ENCODE measurements around the gene BMP4. TPM values are rescaled to one million over a fixed set of nuclear protein-coding genes. Genes with fewer than 3 reads are reported as not detected.

Gene BMP4
- 23.0 and 24.8 TPM in 2 replicates for total RNA-seq (2022)
- percentile 63 among the genes with signal in this experiment for Bru-seq, nascent RNA
- BruChase-seq, experiment 1, labeled RNA remaining after a 6-hour chase: percentile 56 among the genes with signal in this experiment
- BruChase-seq, experiment 2, labeled RNA remaining after a 2-hour chase: percentile 70 among the genes with signal in this experiment
- long read RNA-seq, transcript BMP4-201 (4 exons, 1,917 nt): major isoform, 18 of 26 reads
- long read RNA-seq, partial matches to known transcripts: 0 of 26 reads
- long read RNA-seq, other reads (novel, unspliced or antisense): 4 of 26 reads

- CTCF ChIA-PET: interaction anchor here (0.5 to 1.6 kb wide), 12 partner anchors 9 to 1002 kb away, joined by 3 to 8 read pairs (median 4); no protein-coding TSS in a partner anchor
- H3K36me3 Mint-ChIP-seq (ENCODE audit: insufficient read depth, unreplicated experiment): peaks cover 53% of the 10 kb centered on the region
- peak within 1 kb of the TSS; percentile 78 for H3K27ac Mint-ChIP-seq (ENCODE audit: unreplicated experiment)
- H3K27me3 Mint-ChIP-seq (ENCODE audit: unreplicated experiment): no peaks in the 10 kb centered on the region
- intact Hi-C loops (cut with micrococcal nuclease; ENCODE audit: unreplicated experiment): loop anchor here (2.0 to 10.0 kb wide), 4 partner anchors 106 to 378 kb away; no protein-coding TSS in a partner anchor
- TF ChIP-seq CTCF (IDR thresholded peaks at IDR 0.05; ENCODE audit: unreplicated experiment): no peak
- peak; percentile 90 for DNase-seq
- H3K4me1 Mint-ChIP-seq (ENCODE audit: low read depth, unreplicated experiment): peaks cover 10% of the 10 kb centered on the region
- H3K9me3 Mint-ChIP-seq (ENCODE audit: low read depth, unreplicated experiment): no peaks in the 10 kb centered on the region
- H3K4me3 Mint-ChIP-seq (ENCODE audit: low read depth, unreplicated experiment): peak within 1 kb of the TSS; percentile 85
- TSS peak; percentile 41 for BruUV-seq (replicated peaks)
These were observed at the start of gene BMP4 for GRCh38 chr14:53956427-53957201. Gene BMP4 (minus strand): TSS chr14:53956825. CDS start chr14:53952222, 4,603 bp downstream.

- no peak for TF ChIP-seq CTCF (IDR thresholded peaks at IDR 0.05; ENCODE audit: unreplicated experiment)
- CTCF ChIA-PET: interaction anchor here (0.7 kb wide), 1 partner anchor 125 kb away, joined by 3 read pairs; no protein-coding TSS in a partner anchor
- intact Hi-C loops (cut with micrococcal nuclease; ENCODE audit: unreplicated experiment): no loop called here
- no peak for DNase-seq
- Mint-ChIP-seq H3K27ac (ENCODE audit: unreplicated experiment) (no peak overlapping the region), H3K27me3 (ENCODE audit: unreplicated experiment) (no peaks in the 10 kb centered on the region), H3K9me3 (ENCODE audit: low read depth, unreplicated experiment) (peaks cover 3% of the 10 kb centered on the region), H3K4me1 (ENCODE audit: low read depth, unreplicated experiment) (peaks cover 34% of the 10 kb centered on the region), H3K4me3 (ENCODE audit: low read depth, unreplicated experiment) (no peak overlapping the region), H3K36me3 (ENCODE audit: insufficient read depth, unreplicated experiment) (no peaks in the 10 kb centered on the region)
- no TSS peak for BruUV-seq (replicated peaks)
These were observed 46.4 kb upstream of the BMP4 start for GRCh38 chr14:54003064-54003463.

- H3K9me3 Mint-ChIP-seq (ENCODE audit: low read depth, unreplicated experiment): peaks cover 3% of the 10 kb centered on the region
- no peak for TF ChIP-seq CTCF (IDR thresholded peaks at IDR 0.05; ENCODE audit: unreplicated experiment)
- peaks cover 34% of the 10 kb centered on the region for H3K4me1 Mint-ChIP-seq (ENCODE audit: low read depth, unreplicated experiment)
- no peak overlapping the region for H3K4me3 Mint-ChIP-seq (ENCODE audit: low read depth, unreplicated experiment)
- DNase-seq: no peak
- no TSS peak for BruUV-seq (replicated peaks)
- intact Hi-C loops (cut with micrococcal nuclease; ENCODE audit: unreplicated experiment): no loop called here
- CTCF ChIA-PET: no interaction called here
- no peaks in the 10 kb centered on the region for H3K27me3 Mint-ChIP-seq (ENCODE audit: unreplicated experiment)
- no peaks in the 10 kb centered on the region for H3K36me3 Mint-ChIP-seq (ENCODE audit: insufficient read depth, unreplicated experiment)
- peak overlapping the region; percentile 31 for H3K27ac Mint-ChIP-seq (ENCODE audit: unreplicated experiment)
These were observed 46.0 kb upstream of the BMP4 start for GRCh38 chr14:54002653-54003052.

DNA sequence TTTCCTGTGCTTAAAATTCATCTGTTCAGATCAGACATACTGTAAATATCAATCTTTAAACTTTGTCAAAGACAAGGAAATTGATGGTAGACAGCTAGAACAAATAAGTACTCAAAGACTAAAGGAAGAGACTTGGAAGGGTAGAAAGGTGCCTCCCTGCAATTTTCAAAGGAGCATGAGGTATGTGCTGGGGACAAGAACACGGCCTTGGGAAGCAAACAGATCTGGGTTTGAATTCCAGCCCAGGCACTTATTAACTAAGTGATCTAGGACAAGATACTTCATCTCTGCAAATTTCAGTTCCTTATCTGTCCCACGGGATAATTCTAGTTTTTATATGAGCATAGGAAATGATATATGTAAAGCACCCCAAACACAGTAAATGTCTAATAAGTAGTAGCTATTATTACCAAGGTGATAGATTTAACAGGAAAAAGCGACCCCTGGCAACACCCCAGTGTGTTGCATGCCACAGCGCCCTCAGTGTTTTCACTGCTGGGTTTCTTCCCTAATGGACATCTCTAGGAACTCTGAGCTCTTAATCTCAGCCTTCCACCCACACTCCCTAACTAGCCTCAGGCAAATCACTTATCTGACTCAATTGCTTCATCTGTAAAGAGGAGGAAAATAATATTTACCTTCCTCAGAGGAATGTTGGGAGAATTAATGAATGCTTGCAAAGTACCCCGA is 44.7 kb upstream of the BMP4 start:
- BruUV-seq (replicated peaks): no TSS peak
- Mint-ChIP-seq H3K4me3 (ENCODE audit: low read depth, unreplicated experiment) (no peak overlapping the region), H3K36me3 (ENCODE audit: insufficient read depth, unreplicated experiment) (no peaks in the 10 kb centered on the region), H3K9me3 (ENCODE audit: low read depth, unreplicated experiment) (peaks cover 3% of the 10 kb centered on the region), H3K27me3 (ENCODE audit: unreplicated experiment) (no peaks in the 10 kb centered on the region), H3K4me1 (ENCODE audit: low read depth, unreplicated experiment) (peaks cover 34% of the 10 kb centered on the region), H3K27ac (ENCODE audit: unreplicated experiment) (no peak overlapping the region)
- no peak for TF ChIP-seq CTCF (IDR thresholded peaks at IDR 0.05; ENCODE audit: unreplicated experiment)
- CTCF ChIA-PET: interaction anchor here (0.5 to 1.1 kb wide), 5 partner anchors 8 to 174 kb away, joined by 3 to 6 read pairs (median 4); no protein-coding TSS in a partner anchor
- DNase-seq: peak; percentile 4
- intact Hi-C loops (cut with micrococcal nuclease; ENCODE audit: unreplicated experiment): no loop called here
